PFSK-1 (cell line): Measurements from ENCODE around the gene MTUS2.

ENCODE experiments used
- FOXP2 ChIP-seq: optimal IDR thresholded peaks from 2 replicates; pipeline ENCODE3; 2011; ENCODE audit warnings: borderline replicate concordance, control low read depth, inconsistent platforms; ENCODE audit not compliant: insufficient read depth; ENCODE audit errors: extremely low read length, extremely low read depth
- POLR2AphosphoS5 ChIP-seq: IDR thresholded peaks from 2 replicates; pipeline ENCODE4 v1.6.1; 2012; ENCODE audit warnings: low read depth, mild to moderate bottlenecking, control low read depth, low read length, moderate library complexity
- REST ChIP-seq, 2 experiments: IDR thresholded peaks; 2 replicates each; pipeline versions ENCODE4 v1.6.1 to v1.8.0; 2011 to 2012; ENCODE audit warnings: low read depth in 2 of 2, low read length in 2 of 2, control low read depth in 1 of 2, inconsistent platforms in 1 of 2, mild to moderate bottlenecking in 1 of 2, moderate library complexity in 1 of 2; ENCODE audit not compliant: insufficient read depth in 1 of 2
- SIN3A ChIP-seq: IDR thresholded peaks from 2 replicates; pipeline ENCODE4 v1.6.1; 2012; ENCODE audit warnings: mild to moderate bottlenecking, low read length, moderate library complexity, borderline replicate concordance; ENCODE audit not compliant: insufficient read depth
- TAF1 ChIP-seq: IDR thresholded peaks from 2 replicates; pipeline ENCODE4 v1.6.1; 2012; ENCODE audit warnings: low read length, control low read depth, borderline replicate concordance; ENCODE audit not compliant: insufficient read depth

MTUS2 gene

DNA sequence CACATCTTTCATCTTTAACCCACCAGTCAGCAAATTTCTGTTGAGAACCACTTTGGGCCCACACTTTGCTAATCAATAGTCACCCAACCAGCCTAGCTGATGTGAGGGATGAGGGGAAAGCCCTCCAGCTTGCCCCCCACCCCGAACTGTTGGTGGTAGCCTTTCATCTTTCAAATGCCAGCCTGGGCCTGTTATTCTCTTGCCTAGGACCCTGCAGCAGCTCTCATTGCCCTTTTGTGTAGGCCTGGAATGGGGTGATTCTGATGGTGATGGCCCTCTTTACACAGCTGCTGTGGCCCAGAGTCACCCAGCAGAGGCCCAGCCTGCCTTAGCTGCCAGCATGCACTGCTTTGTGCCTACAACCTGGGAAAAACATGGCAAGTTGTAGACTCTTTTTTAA is 480.9 kb downstream of the MTUS2 start:
- TF ChIP-seq POLR2AphosphoS5 (no peak), TAF1 (no peak), REST (IDR thresholded peaks at IDR 0.05; ENCODE audit: insufficient read depth in 1 of 2, low read depth in 2 of 2, low read length in 2 of 2) (no peak), SIN3A (no peak), FOXP2 (no peak)

DNA sequence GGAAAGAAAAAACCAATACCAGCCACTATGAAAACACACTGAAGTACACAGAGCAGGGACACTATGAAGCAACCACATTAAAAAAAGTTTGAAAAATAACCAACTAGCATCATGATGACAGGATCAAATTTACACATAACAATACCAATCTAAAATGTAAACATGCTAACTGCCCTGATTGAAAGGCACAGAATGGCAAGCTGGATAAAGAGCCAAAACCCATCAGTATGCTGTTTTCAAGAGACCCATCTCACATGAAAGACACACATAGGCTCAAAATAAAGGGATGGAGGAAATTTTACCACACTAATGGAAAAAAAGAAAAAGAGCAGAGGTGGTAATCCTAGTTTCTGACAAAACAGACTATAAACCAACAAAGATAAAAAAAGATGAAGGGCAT is 484.0 kb downstream of the MTUS2 start:
- no peak for TF ChIP-seq TAF1
- no peak for TF ChIP-seq REST (IDR thresholded peaks at IDR 0.05; ENCODE audit: insufficient read depth in 1 of 2, low read depth in 2 of 2, low read length in 2 of 2)
- TF ChIP-seq FOXP2: no peak
- TF ChIP-seq SIN3A: no peak
- TF ChIP-seq POLR2AphosphoS5: no peak

GRCh38 chr13:29310806-29311205 is 490.7 kb downstream of the MTUS2 start:
- TF ChIP-seq FOXP2 (no peak), TAF1 (no peak), SIN3A (no peak), POLR2AphosphoS5 (no peak), REST (IDR thresholded peaks at IDR 0.05; ENCODE audit: insufficient read depth in 1 of 2, low read depth in 2 of 2, low read length in 2 of 2) (no peak)

DNA sequence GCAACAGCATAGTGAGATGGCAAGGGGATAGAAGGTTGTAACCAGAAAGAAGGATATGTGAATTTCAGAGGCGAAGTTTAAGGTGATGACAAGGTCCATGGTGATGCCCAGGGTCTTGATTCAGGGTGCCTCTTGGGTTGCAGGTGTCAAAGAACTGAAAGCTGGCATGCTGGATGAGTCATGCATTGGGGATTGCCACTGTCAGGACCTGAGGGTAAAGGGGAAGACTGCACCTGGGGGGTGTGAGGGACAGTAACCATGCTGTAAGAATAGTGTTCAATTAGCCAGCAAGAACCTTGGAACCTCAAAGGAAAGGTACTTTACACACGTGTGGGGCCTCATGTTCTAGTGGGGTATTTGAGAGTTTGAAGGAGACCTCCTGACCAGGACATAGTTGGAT is 495.7 kb downstream of the MTUS2 start:
- TF ChIP-seq TAF1: no peak
- no peak for TF ChIP-seq REST (IDR thresholded peaks at IDR 0.05; ENCODE audit: insufficient read depth in 1 of 2, low read depth in 2 of 2, low read length in 2 of 2)
- no peak for TF ChIP-seq FOXP2
- TF ChIP-seq SIN3A: no peak
- TF ChIP-seq POLR2AphosphoS5: no peak

DNA sequence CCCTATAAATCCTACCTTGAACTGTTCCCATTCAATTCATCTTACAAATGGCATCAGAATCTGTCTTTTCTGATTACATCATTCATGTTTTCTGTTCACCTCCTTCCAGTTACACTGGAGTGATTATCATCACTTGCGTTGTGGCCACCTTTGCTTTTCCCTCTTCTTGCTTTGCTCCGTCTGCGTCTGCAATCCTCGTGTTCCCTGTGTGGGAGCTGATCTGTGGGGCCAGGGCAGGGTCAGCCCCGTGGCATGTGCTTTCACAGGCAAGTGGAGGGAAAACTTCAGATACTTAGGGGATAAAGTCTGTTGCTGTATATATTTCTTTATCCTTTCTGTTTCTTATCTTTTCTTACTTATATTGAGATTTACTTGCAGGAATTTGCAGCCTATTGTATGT is 497.7 kb downstream of the MTUS2 start:
- TF ChIP-seq TAF1: no peak
- TF ChIP-seq SIN3A: no peak
- no peak for TF ChIP-seq POLR2AphosphoS5
- TF ChIP-seq REST (IDR thresholded peaks at IDR 0.05; ENCODE audit: insufficient read depth in 1 of 2, low read depth in 2 of 2, low read length in 2 of 2): no peak
- TF ChIP-seq FOXP2: no peak
